Left renal pelvis (tissue), 4 donors: ENCODE results near the gene SLC9A9. TPM values are rescaled to one million over a fixed set of nuclear protein-coding genes. Genes with fewer than 3 reads are reported as not detected.

Source experiments
- DNase-seq, 4 donors: peaks; one replicate each; pipeline ENCODE4 v3.0.0-alpha.2; 2013; ENCODE audit warnings: low read depth in 4 of 4, low spot score in 3 of 4
- polyA plus RNA-seq, 4 donors: library from polyadenylated mRNA; unstranded; fragments of 120-200 nt; gene quantifications; one replicate each; pipeline ENCODE4 v1.2.1, GENCODE V29; 2013; ENCODE audit not compliant: insufficient read length in 4 of 4

SLC9A9 gene
- polyA plus RNA-seq, 4 donors = 4.4 to 12.8 (median 6.4) TPM

GRCh38 chr3:143605233-143605950 is 242.9 kb downstream of the SLC9A9 start:
- no peak for DNase-seq

- no peak for DNase-seq
Observed at GRCh38 chr3:143604402-143605185, 243.7 kb downstream of the SLC9A9 start.

GRCh38 chr3:143603774-143604173 is 244.5 kb downstream of the SLC9A9 start:
- no peak for DNase-seq

- no peak for DNase-seq
Observed at GRCh38 chr3:143601723-143602484, 246.4 kb downstream of the SLC9A9 start.

GRCh38 chr3:143600756-143601718 is 247.2 kb downstream of the SLC9A9 start:
- DNase-seq = no peak

GRCh38 chr3:143597774-143598652 is 250.3 kb downstream of the SLC9A9 start:
- DNase-seq = no peak

- peak; percentile 46 to 64 (median 52) for DNase-seq
Observed at GRCh38 chr3:143596957-143597642, 251.2 kb downstream of the SLC9A9 start.

GRCh38 chr3:143595456-143596077 is 252.7 kb downstream of the SLC9A9 start:
- DNase-seq = no peak

- DNase-seq = no peak
Observed at GRCh38 chr3:143594206-143594605, 254.1 kb downstream of the SLC9A9 start.

GRCh38 chr3:143590660-143591059 is 257.6 kb downstream of the SLC9A9 start:
- no peak for DNase-seq

- DNase-seq = no peak
Observed at GRCh38 chr3:143586576-143586975, 261.7 kb downstream of the SLC9A9 start.

GRCh38 chr3:143585720-143586456 is 262.4 kb downstream of the SLC9A9 start:
- no peak for DNase-seq

GRCh38 chr3:143584474-143584873 is 263.8 kb downstream of the SLC9A9 start:
- no peak for DNase-seq

GRCh38 chr3:143581972-143582722 is 266.1 kb downstream of the SLC9A9 start:
- DNase-seq = no peak

GRCh38 chr3:143578810-143579435 is 269.3 kb downstream of the SLC9A9 start:
- no peak for DNase-seq

GRCh38 chr3:143576568-143577270 is 271.5 kb downstream of the SLC9A9 start:
- no peak for DNase-seq
